ENCODE data around the gene OR4E2. TPM values are rescaled to one million over a fixed set of nuclear protein-coding genes. Genes with fewer than 3 reads are reported as not detected.

OR4E2 gene
- total RNA-seq, 1 experiment from 2014 or later: not detected

GRCh38 chr14:21711360-21711961 is 57.8 kb downstream of the OR4E2 start:
- Mint-ChIP-seq H3K4me1 (ENCODE audit: insufficient read depth, unreplicated experiment) (no peaks in the 10 kb centered on the region), H3K36me3 (ENCODE audit: insufficient read depth, unreplicated experiment) (no peaks in the 10 kb centered on the region), H3K27ac (ENCODE audit: low read depth, unreplicated experiment) (no peak overlapping the region), H3K9me3 (ENCODE audit: unreplicated experiment) (no peaks in the 10 kb centered on the region), H3K4me3 (ENCODE audit: unreplicated experiment) (no peak overlapping the region), H3K27me3 (ENCODE audit: insufficient read depth, unreplicated experiment) (peaks cover 73% of the 10 kb centered on the region)
- ChIA-PET POLR2A (no interaction called here), CTCF (interaction anchor here (0.6 to 4.2 kb wide), 23 partner anchors 9 to 252 kb away, joined by 3 to 23 read pairs (median 3); no protein-coding TSS in a partner anchor)
- intact Hi-C loops (cut with micrococcal nuclease): no loop called here
- TF ChIP-seq, protein P1, sequence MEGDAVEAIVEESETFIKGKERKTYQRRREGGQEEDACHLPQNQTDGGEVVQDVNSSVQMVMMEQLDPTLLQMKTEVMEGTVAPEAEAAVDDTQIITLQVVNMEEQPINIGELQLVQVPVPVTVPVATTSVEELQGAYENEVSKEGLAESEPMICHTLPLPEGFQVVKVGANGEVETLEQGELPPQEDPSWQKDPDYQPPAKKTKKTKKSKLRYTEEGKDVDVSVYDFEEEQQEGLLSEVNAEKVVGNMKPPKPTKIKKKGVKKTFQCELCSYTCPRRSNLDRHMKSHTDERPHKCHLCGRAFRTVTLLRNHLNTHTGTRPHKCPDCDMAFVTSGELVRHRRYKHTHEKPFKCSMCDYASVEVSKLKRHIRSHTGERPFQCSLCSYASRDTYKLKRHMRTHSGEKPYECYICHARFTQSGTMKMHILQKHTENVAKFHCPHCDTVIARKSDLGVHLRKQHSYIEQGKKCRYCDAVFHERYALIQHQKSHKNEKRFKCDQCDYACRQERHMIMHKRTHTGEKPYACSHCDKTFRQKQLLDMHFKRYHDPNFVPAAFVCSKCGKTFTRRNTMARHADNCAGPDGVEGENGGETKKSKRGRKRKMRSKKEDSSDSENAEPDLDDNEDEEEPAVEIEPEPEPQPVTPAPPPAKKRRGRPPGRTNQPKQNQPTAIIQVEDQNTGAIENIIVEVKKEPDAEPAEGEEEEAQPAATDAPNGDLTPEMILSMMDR (IDR thresholded peaks at IDR 0.05; ENCODE audit: unreplicated experiment): peak; percentile 61
- no TSS peak for BruUV-seq (replicated peaks)
- peak; percentile 57 for DNase-seq (ENCODE audit: unreplicated experiment)

DNA sequence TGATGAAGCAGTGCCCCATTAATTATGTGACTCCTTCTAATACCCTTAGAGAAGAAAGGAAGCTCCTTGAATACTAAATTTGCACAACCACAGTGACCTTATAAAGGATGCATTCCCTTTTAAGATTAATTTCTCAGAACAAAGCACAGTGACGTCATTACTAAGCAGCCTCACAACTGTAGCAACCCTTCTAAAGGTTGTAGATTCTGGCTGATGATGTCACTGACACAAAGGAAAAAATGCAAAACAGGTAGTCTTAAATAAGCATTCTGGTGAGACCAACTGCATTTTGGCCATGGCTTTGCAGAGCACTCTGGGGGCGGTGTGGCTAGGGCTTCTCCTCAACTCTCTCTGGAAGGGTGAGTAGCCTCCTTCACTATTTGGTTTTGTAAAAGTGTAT is 58.4 kb downstream of the OR4E2 start:
- Mint-ChIP-seq H3K36me3 (ENCODE audit: insufficient read depth, unreplicated experiment) (no peaks in the 10 kb centered on the region), H3K9me3 (ENCODE audit: unreplicated experiment) (no peaks in the 10 kb centered on the region), H3K27ac (ENCODE audit: low read depth, unreplicated experiment) (no peak overlapping the region), H3K4me3 (ENCODE audit: unreplicated experiment) (no peak overlapping the region), H3K27me3 (ENCODE audit: insufficient read depth, unreplicated experiment) (peaks cover 73% of the 10 kb centered on the region), H3K4me1 (ENCODE audit: insufficient read depth, unreplicated experiment) (no peaks in the 10 kb centered on the region)
- POLR2A ChIA-PET: no interaction called here
- no peak for DNase-seq (ENCODE audit: unreplicated experiment)
- intact Hi-C loops (cut with micrococcal nuclease): no loop called here
- TF ChIP-seq, protein P1 (IDR thresholded peaks at IDR 0.05; ENCODE audit: unreplicated experiment): no peak
- CTCF ChIA-PET: interaction anchor here (0.6 to 4.2 kb wide), 18 partner anchors 8 to 251 kb away, joined by 3 to 23 read pairs (median 4); no protein-coding TSS in a partner anchor
- BruUV-seq (replicated peaks): no TSS peak

- no peaks in the 10 kb centered on the region for H3K9me3 Mint-ChIP-seq (ENCODE audit: unreplicated experiment)
- TF ChIP-seq, protein P1 (IDR thresholded peaks at IDR 0.05; ENCODE audit: unreplicated experiment): no peak
- no peaks in the 10 kb centered on the region for H3K4me1 Mint-ChIP-seq (ENCODE audit: insufficient read depth, unreplicated experiment)
- H3K4me3 Mint-ChIP-seq (ENCODE audit: unreplicated experiment): no peak overlapping the region
- POLR2A ChIA-PET: no interaction called here
- no peak overlapping the region for H3K27ac Mint-ChIP-seq (ENCODE audit: low read depth, unreplicated experiment)
- no peaks in the 10 kb centered on the region for H3K36me3 Mint-ChIP-seq (ENCODE audit: insufficient read depth, unreplicated experiment)
- BruUV-seq (replicated peaks): no TSS peak
- DNase-seq (ENCODE audit: unreplicated experiment): no peak
- intact Hi-C loops (cut with micrococcal nuclease): no loop called here
- CTCF ChIA-PET: no interaction called here
- H3K27me3 Mint-ChIP-seq (ENCODE audit: insufficient read depth, unreplicated experiment): peaks cover 79% of the 10 kb centered on the region
These were observed 60.8 kb downstream of the OR4E2 start for GRCh38 chr14:21714318-21714929.

Other genes starting within 250 kb of the OR4E2 start
- gene CHD8, start 197.7 kb upstream of the OR4E2 start, total RNA-seq (2022): 70.7 and 78.1 TPM in 2 replicates
- gene RAB2B, start 176.9 kb upstream of the OR4E2 start, total RNA-seq (2022): 22.8 and 23.3 TPM in 2 replicates
- gene TOX4, start 176.6 kb upstream of the OR4E2 start, total RNA-seq (2022): 84.1 and 105 TPM in 2 replicates
- 36.4 and 46.7 TPM in 2 replicates for gene METTL3, start 142.5 kb upstream of the OR4E2 start, total RNA-seq (2022)
- 0.05 and 0.09 TPM in 2 replicates for gene SALL2, start 127.5 kb upstream of the OR4E2 start, total RNA-seq (2022)
- gene OR10G3, start 73.8 kb upstream of the OR4E2 start, total RNA-seq (2022): not detected in 2 replicates
- gene OR10G2, start 18.9 kb upstream of the OR4E2 start, total RNA-seq (2022): not detected in 2 replicates
- gene OR4E1, start 20.0 kb downstream of the OR4E2 start, total RNA-seq (2022): not detected in 2 replicates

All from MCF 10A (cell line).